ENCODE data around the gene PTGDS. TPM values are rescaled to one million over a fixed set of nuclear protein-coding genes. Genes with fewer than 3 reads are reported as not detected.
A peak's percentile ranks its signal among the peaks of the same experiment; 100 is the strongest.

PTGDS gene
- total and polyA plus RNA-seq, 9 of the 15 experiments (the other 6 are each of a cell fraction or from before 2014, with no cell fraction given), result 0.46 to 7.1 (median 2.0) TPM

- H3K9me3 ChIP-seq (replicated peaks; ENCODE audit: control insufficient read depth, insufficient read depth, low read depth, low read length), result peaks cover 6% of the 10 kb centered on the region
- FAIRE-seq (no peak), DNase-seq (ENCODE audit: extremely low read depth in 1 of 4, low spot score in 3 of 4) (no peak), ATAC-seq (no peak)
- no peak overlapping the region for H3K27ac ChIP-seq (ENCODE audit: extremely low read depth, low read depth, low read length)
- H3K4me2 ChIP-seq (ENCODE audit: insufficient read depth, low read length), result no peak overlapping the region
- H3K4me1 ChIP-seq (replicated peaks in 1 of 2; ENCODE audit: control insufficient read depth in 2 of 2, insufficient read depth in 2 of 2, low read length in 2 of 2), result peaks cover 30 to 75% of the 10 kb centered on the region in 2 experiments
- no peaks in the 10 kb centered on the region for H3K9me1 ChIP-seq (ENCODE audit: control insufficient read depth, insufficient read depth, low read length)
- no TSS peak for BruUV-seq (replicated peaks)
- H3K79me2 ChIP-seq (ENCODE audit: control insufficient read depth, insufficient read depth, low read length), result peaks cover 18% of the 10 kb centered on the region
- no peak overlapping the region; a peak in 1 of 4 replicates for H3K9ac ChIP-seq (ENCODE audit: insufficient read depth in 1 of 2, low read depth in 2 of 2, low read length in 2 of 2)
- ChIA-PET POLR2A (no interaction called here), CTCF (ENCODE audit: low intra/inter-chr PET ratio) (no interaction called here)
- H2AFZ ChIP-seq (ENCODE audit: low read depth, low read length), result no peak overlapping the region
- in situ Hi-C loops (cut with MboI), result no loop called here
- TF ChIP-seq RBM39 (optimal IDR thresholded peaks at IDR 0.05; ENCODE audit: low read depth, low read length) (no peak), ATF3 (IDR thresholded peaks at IDR 0.05) (peak; percentile 9; the same call in 1 of the 2 replicates), ATF3 (CRISPR knock-in tag; conservative IDR thresholded peaks at IDR 0.05) (no peak)
- peaks cover 22% of the 10 kb centered on the region; the same call in 1 of the 3 replicates for H3K36me3 ChIP-seq (ENCODE audit: control insufficient read depth, insufficient read depth, low read length)
- WGBS (ENCODE audit: insufficient coverage, low coverage, missing lambda C conversion rate), result over 99% methylated on average over 33 of the region's 54 CpGs
- intact Hi-C loops (cut with micrococcal nuclease), result loop anchor here (5.0 kb wide), 1 partner anchor 47 kb away; the partner anchor contains the start of gene C8G
- no peaks in the 10 kb centered on the region for H4K20me1 ChIP-seq (replicated peaks; ENCODE audit: control insufficient read depth, insufficient read depth, low read length)
- no peaks in the 10 kb centered on the region for H3K27me3 ChIP-seq (ENCODE audit: control insufficient read depth in 2 of 2, insufficient read depth in 2 of 2, low read length in 2 of 2)
- H3K4me3 ChIP-seq, result no peak overlapping the region
Observed at GRCh38 chr9:136994180-136994887, 17.0 kb downstream of the PTGDS start.

- H3K27me3 ChIP-seq (ENCODE audit: control insufficient read depth in 2 of 2, insufficient read depth in 2 of 2, low read length in 2 of 2), result no peaks in the 10 kb centered on the region
- no peak overlapping the region for H3K4me2 ChIP-seq (ENCODE audit: insufficient read depth, low read length)
- FAIRE-seq, result no peak
- in situ Hi-C loops (cut with MboI), result no loop called here
- H3K9me1 ChIP-seq (ENCODE audit: control insufficient read depth, insufficient read depth, low read length), result no peaks in the 10 kb centered on the region
- 97% methylated on average over 9 of the region's 40 CpGs for WGBS (ENCODE audit: insufficient coverage, low coverage, missing lambda C conversion rate)
- no peak for DNase-seq (ENCODE audit: extremely low read depth in 1 of 4, low spot score in 3 of 4)
- no peak overlapping the region for H3K27ac ChIP-seq (ENCODE audit: extremely low read depth, low read depth, low read length)
- H3K4me1 ChIP-seq (replicated peaks in 1 of 2; ENCODE audit: control insufficient read depth in 2 of 2, insufficient read depth in 2 of 2, low read length in 2 of 2), result peaks cover 30 to 75% of the 10 kb centered on the region in 2 experiments
- intact Hi-C loops (cut with micrococcal nuclease), result loop anchor here (5.0 kb wide), 1 partner anchor 48 kb away; the partner anchor contains the start of gene C8G
- BruUV-seq (replicated peaks), result no TSS peak
- ChIA-PET CTCF (ENCODE audit: low intra/inter-chr PET ratio) (no interaction called here), POLR2A (no interaction called here)
- no peak overlapping the region for H2AFZ ChIP-seq (ENCODE audit: low read depth, low read length)
- H3K9me3 ChIP-seq (replicated peaks; ENCODE audit: control insufficient read depth, insufficient read depth, low read depth, low read length), result peaks cover 6% of the 10 kb centered on the region
- peaks cover 22% of the 10 kb centered on the region; the same call in 1 of the 3 replicates for H3K36me3 ChIP-seq (ENCODE audit: control insufficient read depth, insufficient read depth, low read length)
- peaks cover 18% of the 10 kb centered on the region for H3K79me2 ChIP-seq (ENCODE audit: control insufficient read depth, insufficient read depth, low read length)
- H3K9ac ChIP-seq (ENCODE audit: insufficient read depth in 1 of 2, low read depth in 2 of 2, low read length in 2 of 2), result no peak overlapping the region
- no peaks in the 10 kb centered on the region for H4K20me1 ChIP-seq (replicated peaks; ENCODE audit: control insufficient read depth, insufficient read depth, low read length)
- no peak for ATAC-seq
- no peak overlapping the region for H3K4me3 ChIP-seq
- TF ChIP-seq PHF8 (IDR thresholded peaks at IDR 0.05; ENCODE audit: borderline replicate concordance, low read length), result no peak
- TF ChIP-seq ZBTB33 (CRISPR knock-in tag; IDR thresholded peaks at IDR 0.05), result peak; percentile 97
- TF ChIP-seq CHAMP1 (IDR thresholded peaks at IDR 0.05), result no peak
- TF ChIP-seq ATF1 (CRISPR knock-in tag; IDR thresholded peaks at IDR 0.05), result no peak
- no peak for TF ChIP-seq ATF1 (tag; IDR thresholded peaks at IDR 0.05)
- TF ChIP-seq RBM22 (IDR thresholded peaks at IDR 0.05; ENCODE audit: low read depth, low read length, poor library complexity, severe bottlenecking), result peak; percentile 41
Observed at GRCh38 chr9:136994888-136995230, 17.6 kb downstream of the PTGDS start.
